Measurements from ENCODE around the gene VCAN. TPM values are rescaled to one million over a fixed set of nuclear protein-coding genes. Genes with fewer than 3 reads are reported as not detected.

The VCAN gene
- total and polyA plus RNA-seq, 5 experiments from 2014 or later, result 0.19 to 0.57 (median 0.39) TPM

DNA sequence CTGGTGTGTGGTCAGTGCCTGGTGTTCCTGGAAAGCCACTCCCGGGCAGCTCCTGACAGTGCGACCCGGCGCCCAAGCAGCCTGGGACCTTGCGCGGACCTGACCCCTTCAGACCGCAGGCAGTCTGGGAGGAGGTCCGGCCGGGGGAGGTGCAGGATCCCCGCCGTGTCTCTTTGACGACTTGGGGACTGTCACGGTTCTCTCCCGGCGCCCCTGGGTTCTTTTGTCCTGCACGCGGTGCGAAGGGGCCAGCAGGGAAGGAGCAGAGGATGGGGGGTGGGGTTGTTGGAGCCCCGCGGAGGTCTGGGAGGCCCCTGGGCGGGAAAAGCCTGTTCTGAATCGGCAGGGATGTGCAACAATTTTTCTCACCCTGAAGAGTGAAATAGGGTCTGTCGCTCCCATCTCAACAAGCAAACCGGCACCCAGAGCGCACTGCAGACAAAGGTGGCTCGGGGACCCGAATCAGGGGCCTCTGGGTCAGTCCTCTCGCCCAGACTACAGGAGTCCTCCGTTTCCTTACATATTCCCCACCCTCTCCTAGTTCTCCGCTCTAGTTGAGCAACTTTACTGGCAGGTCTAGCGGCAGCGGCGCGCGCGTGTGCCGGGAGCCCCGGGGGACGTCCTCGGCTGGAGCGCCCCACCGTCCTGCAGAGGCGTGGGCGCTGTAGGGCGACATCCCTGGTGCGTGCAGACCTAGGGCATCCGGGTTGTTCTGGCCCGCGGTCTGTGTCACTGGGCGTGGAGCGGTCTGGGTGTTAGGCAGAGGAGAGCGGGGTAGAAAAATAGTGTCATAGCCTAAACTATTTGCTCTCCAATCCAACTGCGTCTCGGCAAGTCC lies 1.2 kb downstream of the VCAN start:
- POLR2A ChIA-PET, result no interaction called here
- DNase-seq, result peak in 1 of 10 donors; percentile 5

GRCh38 chr5:83473346-83474160 lies 2.0 kb downstream of the VCAN start:
- Mint-ChIP-seq H3K4me1 (peaks cover 15 to 40% (median 33%) of the 10 kb centered on the region in 4 donors), H3K36me3 (peaks cover 0 to 8% (median 5%) of the 10 kb centered on the region in 3 donors), H3K4me3 (peak overlapping the region; percentile 72 to 88 (median 83)), H3K27me3 (peaks cover 50 to 93% (median 63%) of the 10 kb centered on the region in 5 donors), H3K27ac (peak overlapping the region in 3 of 10 donors; percentile 35 to 84 (median 38)), H3K9me3 (peaks cover 0 to 3% (median 0%) of the 10 kb centered on the region in 9 donors)
- peak in 7 of 10 donors; percentile 7 to 54 (median 32) for DNase-seq
- POLR2A ChIA-PET, result no interaction called here
- peak; percentile 33 to 59 for ATAC-seq

More for the DNA sequence above, 1.2 kb downstream of the VCAN start:
- peak overlapping the region; percentile 72 to 88 (median 83) for H3K4me3 Mint-ChIP-seq
- H3K36me3 Mint-ChIP-seq, result peaks cover 0 to 8% (median 5%) of the 10 kb centered on the region in 3 donors
- H3K4me1 Mint-ChIP-seq, result peaks cover 15 to 40% (median 33%) of the 10 kb centered on the region in 4 donors
- H3K27me3 Mint-ChIP-seq, result peaks cover 50 to 97% (median 66%) of the 10 kb centered on the region in 5 donors
- ATAC-seq, result peak; percentile 47
- H3K27ac Mint-ChIP-seq, result peak overlapping the region in 1 of 10 donors; percentile 84
- peaks cover 0 to 3% (median 0%) of the 10 kb centered on the region in 9 donors for H3K9me3 Mint-ChIP-seq

DNA sequence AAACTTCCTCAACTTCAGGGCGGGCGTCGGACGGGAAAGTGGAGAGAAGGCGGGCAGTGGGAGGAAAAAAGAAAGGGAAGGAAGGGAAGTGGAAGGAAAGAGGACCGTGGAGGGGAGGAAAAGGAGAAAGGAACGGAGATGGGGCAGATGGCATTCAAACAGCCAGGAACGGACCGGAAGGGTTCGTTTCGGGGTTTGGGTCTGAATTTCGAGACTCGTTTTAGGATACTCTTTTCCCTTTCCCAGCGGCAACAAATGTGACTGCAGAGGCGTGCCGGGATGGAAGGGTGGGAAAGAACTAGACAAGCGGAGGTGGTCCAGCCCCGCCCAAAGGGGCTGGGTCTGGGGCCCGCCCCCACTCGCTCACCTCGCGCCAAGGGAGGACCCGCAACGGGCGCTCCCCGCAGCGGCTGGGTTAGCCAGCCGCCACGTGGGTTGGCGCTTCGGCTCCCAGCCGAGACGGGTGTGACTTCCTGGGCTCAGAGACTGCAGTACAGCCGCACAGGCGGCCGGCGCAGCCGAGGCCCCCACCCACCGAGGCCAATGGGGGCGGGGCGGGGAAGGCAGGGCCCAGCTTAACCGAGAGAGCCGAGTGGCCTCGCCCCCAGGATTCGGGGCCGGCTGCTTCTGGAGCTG lies 2.7 kb downstream of the VCAN start:
- Mint-ChIP-seq H3K4me1 (peaks cover 15 to 40% (median 33%) of the 10 kb centered on the region in 4 donors), H3K9me3 (peaks cover 0 to 3% (median 0%) of the 10 kb centered on the region in 9 donors), H3K4me3 (peak overlapping the region; percentile 72 to 88 (median 83)), H3K27me3 (peaks cover 52 to 93% (median 65%) of the 10 kb centered on the region in 5 donors), H3K36me3 (peaks cover 0 to 8% (median 5%) of the 10 kb centered on the region in 3 donors), H3K27ac (peak overlapping the region in 1 of 10 donors; percentile 38)
- ATAC-seq, result peak; percentile 35 to 58
- peak in 2 of 10 donors; percentile 17 to 18 for DNase-seq
- POLR2A ChIA-PET, result no interaction called here

- Mint-ChIP-seq H3K4me3 (peak overlapping the region in 9 of 10 donors; percentile 11 to 76 (median 58)), H3K4me1 (peaks cover 15 to 40% (median 33%) of the 10 kb centered on the region in 4 donors), H3K9me3 (peaks cover 0 to 3% (median 0%) of the 10 kb centered on the region in 9 donors), H3K27me3 (peaks cover 52 to 93% (median 64%) of the 10 kb centered on the region in 5 donors), H3K36me3 (peaks cover 0 to 8% (median 5%) of the 10 kb centered on the region in 3 donors), H3K27ac (no peak overlapping the region)
- DNase-seq, result no peak
- POLR2A ChIA-PET, result no interaction called here
- no peak for ATAC-seq
Measured at GRCh38 chr5:83474991-83475390, 3.4 kb downstream of the VCAN start.

- Mint-ChIP-seq H3K4me3 (peak overlapping the region in 9 of 10 donors; percentile 11 to 76 (median 58)), H3K4me1 (peaks cover 15 to 40% (median 33%) of the 10 kb centered on the region in 4 donors), H3K27ac (no peak overlapping the region), H3K36me3 (peaks cover 0 to 8% (median 5%) of the 10 kb centered on the region in 3 donors), H3K9me3 (peaks cover 0 to 3% (median 0%) of the 10 kb centered on the region in 9 donors), H3K27me3 (peaks cover 51 to 93% (median 65%) of the 10 kb centered on the region in 5 donors)
- ATAC-seq (no peak), DNase-seq (no peak)
- POLR2A ChIA-PET, result no interaction called here
Measured at GRCh38 chr5:83475391-83475863, 3.9 kb downstream of the VCAN start.

GRCh38 chr5:83475935-83476814 lies 4.6 kb downstream of the VCAN start:
- ATAC-seq (no peak), DNase-seq (no peak)
- Mint-ChIP-seq H3K4me3 (no peak overlapping the region), H3K4me1 (peaks cover 15 to 38% (median 32%) of the 10 kb centered on the region in 4 donors), H3K27ac (no peak overlapping the region), H3K27me3 (peaks cover 45 to 86% (median 58%) of the 10 kb centered on the region in 5 donors), H3K9me3 (peaks cover 0 to 3% (median 0%) of the 10 kb centered on the region in 9 donors), H3K36me3 (peaks cover 0 to 8% (median 5%) of the 10 kb centered on the region in 3 donors)
- POLR2A ChIA-PET, result no interaction called here

- no peaks in the 10 kb centered on the region for H3K36me3 Mint-ChIP-seq
- no peak overlapping the region for H3K27ac Mint-ChIP-seq
- no peak for DNase-seq
- H3K9me3 Mint-ChIP-seq, result peaks cover 0 to 2% (median 0%) of the 10 kb centered on the region in 9 donors
- peaks cover 18 to 54% (median 25%) of the 10 kb centered on the region in 5 donors for H3K27me3 Mint-ChIP-seq
- ATAC-seq, result no peak
- H3K4me3 Mint-ChIP-seq, result no peak overlapping the region
- POLR2A ChIA-PET, result no interaction called here
- no peaks in the 10 kb centered on the region for H3K4me1 Mint-ChIP-seq
Measured at GRCh38 chr5:83482961-83483360, 11.4 kb downstream of the VCAN start.

- Mint-ChIP-seq H3K4me3 (no peak overlapping the region), H3K27ac (no peak overlapping the region), H3K9me3 (peaks cover 0 to 2% (median 0%) of the 10 kb centered on the region in 9 donors), H3K27me3 (peaks cover 14 to 43% (median 22%) of the 10 kb centered on the region in 5 donors), H3K4me1 (no peaks in the 10 kb centered on the region), H3K36me3 (no peaks in the 10 kb centered on the region)
- no peak for ATAC-seq
- POLR2A ChIA-PET, result no interaction called here
- DNase-seq, result no peak
Measured at GRCh38 chr5:83484294-83484693, 12.8 kb downstream of the VCAN start.

DNA sequence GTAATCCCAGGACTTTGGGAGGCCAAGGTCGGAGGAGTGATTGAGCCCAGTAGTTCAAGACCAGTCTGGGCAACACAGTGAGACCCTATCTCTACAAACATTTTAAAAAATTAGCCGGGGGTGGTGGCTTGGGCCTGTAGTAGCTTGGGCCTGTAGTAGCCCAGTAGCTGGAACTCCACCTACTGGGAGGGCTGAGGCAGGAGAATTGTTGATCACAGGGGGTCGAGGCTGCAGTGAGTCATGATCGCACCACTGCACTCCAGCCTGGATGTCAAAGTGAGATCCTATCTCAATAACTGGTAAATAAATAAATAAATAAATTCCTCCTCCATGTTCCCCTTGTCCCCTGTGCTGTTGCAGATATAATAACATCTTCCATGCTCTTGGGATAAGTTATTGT lies 14.3 kb downstream of the VCAN start:
- DNase-seq, result no peak
- Mint-ChIP-seq H3K9me3 (peaks cover 0 to 2% (median 0%) of the 10 kb centered on the region in 9 donors), H3K36me3 (no peaks in the 10 kb centered on the region), H3K27me3 (peaks cover 9 to 31% (median 18%) of the 10 kb centered on the region in 5 donors), H3K27ac (no peak overlapping the region), H3K4me3 (no peak overlapping the region), H3K4me1 (no peaks in the 10 kb centered on the region)
- no peak for ATAC-seq
- POLR2A ChIA-PET, result no interaction called here

GRCh38 chr5:83487155-83487554 lies 15.6 kb downstream of the VCAN start:
- Mint-ChIP-seq H3K27ac (no peak overlapping the region), H3K4me3 (no peak overlapping the region), H3K4me1 (no peaks in the 10 kb centered on the region), H3K9me3 (peaks cover 0 to 2% (median 0%) of the 10 kb centered on the region in 9 donors), H3K36me3 (no peaks in the 10 kb centered on the region), H3K27me3 (peaks cover 9 to 32% (median 18%) of the 10 kb centered on the region in 5 donors)
- POLR2A ChIA-PET, result no interaction called here
- ATAC-seq (no peak), DNase-seq (no peak)

DNA sequence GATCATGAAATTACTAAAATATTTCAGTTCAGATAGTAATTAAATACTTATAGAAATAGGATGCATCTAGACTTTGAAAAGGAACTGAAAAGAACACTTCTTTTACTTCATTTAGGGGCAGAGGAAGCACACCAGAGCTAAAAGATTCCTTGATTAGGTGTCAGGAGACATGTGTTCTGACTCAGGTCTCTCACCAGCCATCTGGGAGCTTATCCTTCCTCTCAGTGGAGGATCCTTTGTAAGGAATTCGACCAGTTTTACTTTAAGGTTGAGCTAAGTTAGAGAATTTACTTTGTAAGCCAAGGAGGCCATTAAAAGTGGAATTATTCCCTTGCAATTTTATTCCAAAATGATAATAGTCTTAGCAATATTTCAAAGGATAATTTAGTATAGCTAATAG lies 16.7 kb downstream of the VCAN start:
- Mint-ChIP-seq H3K36me3 (no peaks in the 10 kb centered on the region), H3K27me3 (peaks cover 9 to 29% (median 15%) of the 10 kb centered on the region in 5 donors), H3K9me3 (peaks cover 0 to 2% (median 0%) of the 10 kb centered on the region in 9 donors), H3K4me3 (no peak overlapping the region), H3K4me1 (no peaks in the 10 kb centered on the region), H3K27ac (no peak overlapping the region)
- no peak for DNase-seq
- POLR2A ChIA-PET, result no interaction called here
- ATAC-seq, result no peak
